GM12891 (cell line): ENCODE results near the gene PIKFYVE.

ENCODE experiments used
- DNase-seq: peaks from one replicate; pipeline ENCODE4 v3.0.0; 2011; ENCODE audit warnings: low spot score; ENCODE audit not compliant: insufficient read length
- FAIRE-seq: peaks from 2 replicates; lab custom pipeline; 2011; peaks lifted over from hg19 to GRCh38; lab: Jason Lieb, UNC
- PAX5 ChIP-seq: IDR thresholded peaks from 2 replicates; pipeline ENCODE4 v1.6.1; 2011; ENCODE audit warnings: low read length, moderate library complexity, mild to moderate bottlenecking; ENCODE audit not compliant: insufficient read depth, severe bottlenecking
- POLR2A ChIP-seq: IDR thresholded peaks from 2 replicates; pipeline ENCODE4 v1.6.1; 2011; ENCODE audit warnings: low read depth, low read length, control low read depth
- POLR2AphosphoS5 ChIP-seq: IDR thresholded peaks from 2 replicates; pipeline ENCODE4 v1.6.1; 2011; ENCODE audit warnings: low read depth, low read length, control low read depth
- POU2F2 ChIP-seq: IDR thresholded peaks from 2 replicates; pipeline ENCODE4 v1.6.1; 2011; ENCODE audit warnings: low read depth, mild to moderate bottlenecking, control low read depth, low read length, moderate library complexity
- SPI1 ChIP-seq: IDR thresholded peaks from 2 replicates; pipeline ENCODE4 v1.6.1; 2011; ENCODE audit warnings: low read depth, low read length, control low read depth
- TAF1 ChIP-seq: IDR thresholded peaks from 2 replicates; pipeline ENCODE4 v1.6.1; 2011; ENCODE audit warnings: low read depth, low read length, control low read depth

PIKFYVE gene

GRCh38 chr2:208239770-208240493 lies 26.1 kb upstream of the PIKFYVE start:
- no peak for DNase-seq
- TF ChIP-seq PAX5 (no peak), TAF1 (no peak)
- FAIRE-seq, result no peak

- no peak for DNase-seq
- FAIRE-seq, result no peak
- no peak for TF ChIP-seq TAF1
- TF ChIP-seq POLR2A, result no peak
Measured at GRCh38 chr2:208240619-208241209, 25.3 kb upstream of the PIKFYVE start.

- no peak for DNase-seq
- no peak for FAIRE-seq
- no peak for TF ChIP-seq POU2F2
- TF ChIP-seq POLR2AphosphoS5, result no peak
Measured at GRCh38 chr2:208244422-208244821, 21.6 kb upstream of the PIKFYVE start.

GRCh38 chr2:208245746-208246145 lies 20.3 kb upstream of the PIKFYVE start:
- FAIRE-seq, result no peak
- DNase-seq, result no peak
- TF ChIP-seq PAX5, result no peak
- no peak for TF ChIP-seq POLR2A
- TF ChIP-seq POU2F2, result no peak
- TF ChIP-seq POLR2AphosphoS5, result no peak
- no peak for TF ChIP-seq SPI1
- TF ChIP-seq TAF1, result no peak

- no peak for DNase-seq
- no peak for FAIRE-seq
- TF ChIP-seq POLR2AphosphoS5 (no peak), PAX5 (no peak), POLR2A (no peak), POU2F2 (no peak), SPI1 (no peak), TAF1 (no peak)
Measured at GRCh38 chr2:208248601-208249000, 17.5 kb upstream of the PIKFYVE start.

GRCh38 chr2:208249296-208249695 lies 16.8 kb upstream of the PIKFYVE start:
- DNase-seq, result no peak
- no peak for TF ChIP-seq PAX5
- no peak for TF ChIP-seq POU2F2
- TF ChIP-seq POLR2A, result no peak
- no peak for TF ChIP-seq SPI1
- no peak for TF ChIP-seq POLR2AphosphoS5
- TF ChIP-seq TAF1, result no peak
- no peak for FAIRE-seq

GRCh38 chr2:208250388-208250787 lies 15.7 kb upstream of the PIKFYVE start:
- no peak for TF ChIP-seq POLR2A
- TF ChIP-seq PAX5, result no peak
- no peak for TF ChIP-seq SPI1
- TF ChIP-seq POLR2AphosphoS5, result no peak
- no peak for TF ChIP-seq POU2F2
- TF ChIP-seq TAF1, result no peak
- DNase-seq (no peak), FAIRE-seq (no peak)

- DNase-seq (no peak), FAIRE-seq (no peak)
- no peak for TF ChIP-seq POU2F2
Measured at GRCh38 chr2:208251098-208251497, 15.0 kb upstream of the PIKFYVE start.

- TF ChIP-seq POLR2AphosphoS5, result no peak
- TF ChIP-seq TAF1, result no peak
- no peak for DNase-seq
- no peak for FAIRE-seq
Measured at GRCh38 chr2:208252716-208253492, 13.2 kb upstream of the PIKFYVE start.

- FAIRE-seq, result no peak
- DNase-seq, result no peak
- TF ChIP-seq POLR2A (no peak), POLR2AphosphoS5 (no peak), SPI1 (no peak), POU2F2 (no peak), TAF1 (no peak)
Measured at GRCh38 chr2:208253600-208254117, 12.4 kb upstream of the PIKFYVE start.
